HG03280 (cell line): ENCODE data around the gene TADA1.
A peak's percentile ranks its signal among the peaks of the same experiment; 100 is the strongest.
"Not testable (repeated sequence)": the region's sequence is repeated elsewhere in the genome, so short reads cannot be mapped to it uniquely, and the experiment has no call there.

Experiments used
- ATAC-seq: cut with Tn5 transposase; IDR thresholded peaks from one replicate; pipeline ENCODE4 v1.9.1; 2021; ENCODE audit warnings: mild to moderate bottlenecking, moderate library complexity; ENCODE audit not compliant: unreplicated experiment

Gene TADA1

DNA sequence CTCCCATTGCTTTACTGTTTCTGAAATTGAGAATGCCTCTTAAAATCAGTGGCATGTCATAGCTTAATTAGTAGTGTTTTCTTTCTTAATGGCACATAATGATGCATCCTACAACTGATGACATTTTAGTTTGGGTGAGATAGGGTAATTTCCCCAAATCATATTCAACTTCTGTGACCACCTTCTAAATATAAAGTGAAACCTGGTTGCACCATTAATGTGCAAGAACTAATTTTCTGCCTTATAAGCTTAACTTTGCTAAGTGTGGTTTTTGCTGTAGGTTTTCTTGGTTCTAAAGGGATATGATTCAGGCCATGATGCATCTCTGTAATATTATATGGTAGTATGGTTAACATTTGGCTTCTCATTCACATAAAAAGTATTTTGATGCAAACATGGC lies 27.9 kb downstream of the TADA1 start:
- no peak for ATAC-seq

DNA sequence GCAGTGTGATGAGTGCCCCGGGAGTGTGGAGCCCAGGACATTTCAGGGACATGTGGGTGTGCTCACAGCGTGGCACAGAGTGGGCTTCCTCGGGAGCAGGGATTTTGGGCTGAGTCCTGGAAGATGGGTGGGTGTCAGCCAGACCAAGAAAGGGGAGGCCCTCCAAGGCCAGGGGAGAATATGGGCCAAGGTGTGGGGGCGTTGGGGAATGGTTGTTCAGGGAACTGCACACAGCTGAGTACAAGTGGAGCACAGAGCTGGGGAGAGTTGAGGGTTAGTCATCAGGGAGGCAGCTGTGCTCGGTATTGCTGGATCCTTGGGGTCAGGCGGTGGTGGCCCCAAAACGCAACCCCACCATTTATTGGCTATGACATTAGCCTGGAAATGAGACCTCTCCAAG lies 31.3 kb downstream of the TADA1 start:
- ATAC-seq, result no peak

DNA sequence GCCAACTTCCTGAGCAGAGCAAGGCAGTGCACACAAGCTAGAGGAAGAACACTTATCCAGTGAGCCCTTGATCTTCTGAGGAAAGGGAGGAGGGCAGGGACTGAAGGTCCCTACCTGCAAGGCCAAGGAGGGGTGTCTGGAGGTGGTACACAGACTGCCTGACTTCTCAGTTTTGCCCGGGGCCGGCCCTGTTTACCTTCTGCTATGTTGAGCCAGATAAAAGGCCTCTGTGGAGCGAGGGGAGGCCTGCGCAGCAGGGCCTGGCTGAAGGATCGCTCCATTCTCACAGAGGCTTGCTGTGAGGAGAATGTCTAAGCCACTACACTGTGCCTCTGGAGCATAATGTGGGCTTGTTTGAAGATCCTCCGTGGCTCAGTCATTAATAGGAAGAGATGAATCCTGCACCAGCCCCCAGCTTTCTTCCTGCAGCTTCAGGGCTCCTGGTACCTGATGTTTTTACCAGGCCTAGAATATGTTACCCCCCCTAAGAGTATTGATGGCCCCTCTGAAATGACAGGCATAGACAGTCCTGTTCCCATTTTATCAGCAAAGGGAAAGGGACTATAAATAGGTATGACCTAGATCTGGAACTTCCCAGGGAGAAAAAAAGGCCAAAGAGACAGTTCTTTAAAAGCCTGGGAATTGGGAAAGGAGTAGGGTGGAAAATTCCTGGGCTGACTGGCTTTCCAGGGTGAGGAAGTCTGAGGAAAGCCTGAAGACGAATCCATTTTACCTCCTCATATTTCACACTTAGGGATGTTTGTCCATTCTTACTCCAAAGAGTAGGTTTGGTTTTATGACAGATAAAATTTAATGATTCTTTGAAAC lies 32.1 kb downstream of the TADA1 start:
- no peak for ATAC-seq

DNA sequence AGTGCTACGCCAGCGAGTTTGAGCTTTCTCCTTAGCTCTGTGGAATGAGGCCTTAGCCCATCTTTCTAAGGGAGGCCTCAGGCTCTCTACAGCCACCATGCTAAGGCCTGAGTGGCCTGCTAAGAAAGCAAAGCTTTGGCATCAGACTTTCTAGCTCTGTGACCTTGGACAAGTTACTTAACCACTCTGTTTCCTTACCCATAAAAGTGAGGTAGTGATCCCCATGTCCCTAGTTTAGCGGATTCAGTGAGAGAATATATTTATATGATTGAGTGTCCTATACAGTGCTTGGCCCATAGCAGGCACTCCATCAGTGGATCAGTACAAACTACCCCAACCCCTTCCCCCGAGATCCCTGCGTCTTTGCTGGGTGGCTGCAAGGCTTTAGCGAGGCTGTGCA lies 32.7 kb downstream of the TADA1 start:
- ATAC-seq, result no peak

DNA sequence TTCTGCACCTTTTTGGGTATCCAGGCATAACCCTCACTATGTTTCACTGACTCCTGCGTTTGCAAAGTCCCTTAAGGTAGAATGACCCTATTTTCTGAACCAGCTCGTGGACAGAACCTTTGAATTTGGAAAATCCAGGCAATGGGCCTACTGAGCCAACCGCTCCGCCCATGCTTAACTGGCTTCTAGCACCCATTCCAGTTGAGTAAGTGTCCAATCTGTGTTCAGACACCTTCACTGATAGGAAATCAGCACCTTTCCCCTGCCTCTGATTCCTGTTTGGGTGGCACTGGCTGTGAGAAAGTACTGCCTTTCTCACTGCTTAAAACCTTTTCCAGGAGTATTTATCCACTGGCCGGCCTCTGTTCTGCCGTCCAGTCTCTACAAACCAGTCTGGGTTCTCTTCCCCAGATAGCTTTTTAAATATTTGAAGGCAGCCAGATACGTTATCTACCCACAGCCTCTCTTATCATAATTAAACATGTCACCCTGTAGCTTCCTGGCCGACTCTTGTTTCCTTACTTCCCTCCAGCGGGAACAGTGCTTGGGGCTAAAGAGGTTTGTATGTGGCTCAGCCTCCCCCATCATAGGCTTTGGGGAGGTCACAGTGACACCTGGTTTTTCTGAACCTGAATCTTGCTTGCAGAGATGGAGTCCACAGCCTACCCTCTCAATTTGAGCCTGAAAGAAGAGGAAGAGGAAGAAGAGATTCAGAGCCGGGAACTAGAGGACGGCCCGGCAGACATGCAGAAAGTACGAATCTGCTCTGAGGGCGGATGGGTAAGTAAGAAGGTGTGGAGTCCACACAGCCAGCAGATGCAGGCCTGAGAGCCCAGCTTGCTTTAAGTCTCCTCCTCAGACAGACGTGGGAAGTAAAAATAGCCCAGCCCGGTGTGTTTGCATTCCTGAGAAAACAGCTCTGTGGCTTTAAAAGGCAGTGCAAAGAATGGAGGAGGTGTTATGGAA lies 35.5 kb downstream of the TADA1 start:
- ATAC-seq, result no peak

DNA sequence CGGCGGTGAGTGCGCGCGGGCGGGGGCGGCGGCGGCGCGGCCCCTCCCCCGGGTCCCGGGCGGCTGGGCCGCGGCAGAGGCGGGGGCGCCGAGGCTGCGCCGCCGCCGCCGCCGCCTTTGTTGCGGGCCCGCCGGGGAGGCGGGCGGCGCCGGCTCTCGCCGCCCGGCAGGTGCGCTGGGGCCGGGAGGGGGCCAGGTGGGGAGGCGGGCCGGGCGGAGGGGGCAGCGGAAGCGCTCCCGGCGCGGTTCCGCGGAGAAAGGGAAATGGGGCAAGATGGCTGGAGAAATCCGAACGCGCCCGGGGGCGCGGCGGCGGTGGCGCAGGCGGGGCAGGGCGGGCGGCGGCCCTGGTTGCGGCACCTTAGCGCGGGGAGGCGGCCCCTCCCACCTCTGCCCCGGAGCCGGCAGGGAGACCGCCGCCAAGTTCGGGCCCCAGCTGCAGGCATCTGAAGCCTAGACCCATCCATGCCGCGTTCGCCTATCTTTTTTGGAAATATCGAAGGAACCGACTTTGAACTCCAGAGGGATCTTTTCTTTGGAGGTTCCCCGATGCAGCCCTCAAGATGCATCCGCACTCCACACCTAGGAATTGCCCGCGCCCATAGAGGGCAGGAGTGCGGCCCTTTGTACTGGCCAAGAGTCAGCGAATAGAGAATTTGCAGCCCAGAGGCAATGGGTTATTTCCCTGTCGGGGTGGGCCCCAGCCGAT lies 36.3 kb downstream of the TADA1 start:
- ATAC-seq, result peak; percentile 44

DNA sequence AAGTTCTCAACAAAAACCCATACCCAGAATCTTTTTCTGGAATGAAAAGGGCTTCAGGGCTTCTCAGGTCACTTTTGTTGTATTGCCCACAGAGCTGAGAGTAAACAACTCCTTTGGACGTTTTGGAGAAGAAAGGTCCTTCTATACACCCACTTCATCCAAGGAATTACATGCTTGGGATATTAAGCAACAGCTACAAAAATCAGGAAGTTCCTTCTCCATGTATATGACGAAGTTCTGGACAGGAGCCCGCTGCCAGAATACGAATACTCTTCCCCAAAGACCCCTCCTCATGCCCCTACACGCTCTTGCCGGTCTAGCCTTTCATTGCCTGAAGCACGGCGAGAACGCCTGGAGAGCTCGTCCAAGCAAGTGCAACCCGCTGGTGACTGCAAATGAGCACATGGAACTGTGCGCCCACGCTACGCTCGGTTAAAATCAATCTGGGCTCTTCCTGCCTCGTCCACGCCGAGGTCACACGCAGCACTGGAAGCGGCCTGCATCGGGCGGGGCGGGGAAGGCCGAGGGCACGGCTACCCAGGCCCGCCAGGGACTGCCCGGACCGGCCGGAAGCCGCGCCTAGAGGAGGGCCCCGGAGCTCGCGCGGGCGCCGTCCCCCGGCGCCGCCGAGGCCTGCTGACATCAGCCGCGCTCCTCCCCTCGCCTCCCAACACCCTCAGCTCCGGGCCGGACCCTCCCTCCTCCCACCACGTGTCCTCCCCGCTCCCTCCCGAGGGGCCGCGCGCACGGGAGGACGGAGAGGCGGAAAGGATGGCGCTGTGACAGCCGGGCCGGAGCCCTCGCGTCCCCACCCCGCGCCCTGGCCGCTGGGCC lies 37.1 kb downstream of the TADA1 start, which contains the start of gene POGK:
Gene POGK, plus strand, starts transcription at position 710 of the 834 bp plus-strand sequence. CDS start 1,482 bp downstream, outside the sequence.
- ATAC-seq, result peak; percentile 94

DNA sequence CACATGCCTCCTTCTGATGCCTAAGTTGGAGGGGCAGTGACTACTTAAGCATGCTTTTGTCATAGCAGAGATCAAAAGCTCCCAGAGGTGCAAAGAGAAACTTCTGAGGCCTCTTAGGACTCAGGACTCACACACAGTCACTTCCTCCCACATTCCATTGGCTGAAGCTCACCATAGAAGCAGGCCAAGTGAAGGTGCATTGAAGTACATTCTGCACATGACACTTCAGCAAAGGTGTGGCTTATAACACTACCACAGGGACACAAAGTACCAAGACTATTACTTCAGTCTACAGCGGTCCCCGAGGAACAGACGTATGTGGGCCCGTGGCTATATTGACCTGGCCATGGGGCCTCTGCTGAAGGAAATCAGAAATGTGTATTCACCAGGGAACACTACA lies 39.3 kb downstream of the TADA1 start:
- ATAC-seq, result no peak

DNA sequence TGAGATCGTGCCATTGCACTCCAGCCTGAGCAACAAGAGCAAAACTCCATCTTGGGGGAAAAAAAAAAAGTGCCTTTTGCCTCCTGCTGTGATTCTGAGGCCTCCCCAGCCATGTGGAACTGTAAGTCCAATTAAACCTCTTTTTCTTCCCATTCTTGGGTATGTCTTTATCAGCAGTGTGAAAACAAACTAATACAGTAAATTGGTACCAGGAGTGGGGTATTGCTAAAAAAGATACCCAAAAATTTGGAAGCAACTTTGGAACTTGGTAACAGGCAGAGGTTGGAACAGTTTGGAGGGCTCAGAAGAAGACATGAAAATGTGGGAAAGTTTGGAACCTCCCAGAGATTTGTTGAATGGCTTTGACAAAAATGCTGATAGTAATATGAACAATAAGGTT lies 46.3 kb downstream of the TADA1 start:
- ATAC-seq, result not testable (repeated sequence)

DNA sequence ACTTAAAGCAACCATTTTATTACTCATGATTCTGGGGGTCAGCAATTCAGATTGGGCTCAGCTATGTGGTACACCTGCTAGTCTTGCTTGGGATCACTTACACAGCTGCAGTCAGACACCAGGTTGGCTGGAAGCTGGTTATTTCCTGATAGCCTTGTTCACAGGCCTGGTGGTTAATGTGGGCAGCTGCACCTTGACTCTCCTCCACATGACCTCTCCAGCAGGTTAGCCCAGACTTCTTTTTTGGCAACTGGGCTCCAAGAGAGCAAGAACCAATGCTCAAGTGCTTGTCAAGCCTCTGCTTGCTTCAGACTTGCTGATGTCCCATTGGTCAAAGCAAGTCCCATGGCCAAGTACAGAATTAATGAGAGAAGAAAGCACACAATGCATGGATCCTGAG lies 48.6 kb downstream of the TADA1 start:
- ATAC-seq, result no peak

DNA sequence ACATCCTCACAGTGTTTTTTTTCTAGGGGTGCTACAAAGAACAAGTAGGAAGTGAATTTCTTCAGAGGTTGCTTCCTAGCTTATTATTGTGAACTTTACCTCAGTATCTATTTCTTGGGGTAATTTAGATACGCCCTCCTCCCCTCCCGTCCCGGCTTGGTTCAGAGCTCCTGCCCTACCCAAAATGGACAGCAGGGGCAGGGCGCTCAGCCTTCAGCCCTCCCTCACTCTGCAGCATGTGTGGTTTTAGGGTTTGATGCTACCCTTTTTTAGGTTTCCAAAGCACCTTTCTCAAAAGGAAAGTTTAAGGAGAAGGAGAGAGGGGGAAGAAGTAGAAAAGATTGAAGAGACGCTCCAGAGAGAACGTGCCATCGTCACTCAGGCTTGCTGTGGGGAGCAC lies 53.7 kb downstream of the TADA1 start:
- peak; percentile 55 for ATAC-seq

DNA sequence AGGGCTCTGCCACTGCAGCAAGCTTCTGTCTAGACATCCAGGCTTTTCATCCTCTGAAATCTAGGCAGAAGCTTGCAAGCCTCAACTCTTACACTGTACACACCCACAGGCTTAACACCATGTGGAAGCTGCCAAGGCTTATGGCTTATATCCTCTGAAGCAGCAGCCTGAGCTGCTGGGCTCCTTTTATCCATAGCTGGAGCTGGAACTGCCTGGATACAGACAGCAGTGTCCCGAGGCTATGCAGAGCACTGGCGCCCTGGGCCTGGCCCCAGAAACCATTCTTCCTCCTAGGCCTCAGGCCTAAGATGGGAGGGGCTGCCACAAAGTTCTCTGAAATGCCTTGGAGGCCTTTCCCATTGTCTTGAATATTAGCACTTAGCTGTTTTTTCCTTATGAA lies 56.1 kb downstream of the TADA1 start:
- no peak for ATAC-seq

DNA sequence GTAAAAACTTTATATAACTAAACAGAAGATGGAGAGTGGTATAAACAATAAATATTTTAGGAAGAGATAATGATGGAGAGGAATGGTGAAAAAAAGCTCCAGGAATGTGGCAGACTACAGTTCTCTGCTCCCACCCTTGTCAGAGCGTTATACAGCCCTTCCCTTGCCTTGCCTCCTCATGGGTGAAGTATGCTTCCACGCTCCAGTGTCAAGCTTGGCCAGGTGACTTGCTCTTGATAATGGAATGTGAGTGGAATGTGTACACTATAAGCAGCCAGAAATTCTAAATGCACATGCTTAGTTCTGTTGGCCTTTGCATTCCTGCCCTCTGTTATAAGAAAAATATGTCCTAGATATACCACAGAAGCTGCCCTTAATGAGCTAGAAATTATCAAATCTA lies 61.5 kb downstream of the TADA1 start:
- no peak for ATAC-seq

DNA sequence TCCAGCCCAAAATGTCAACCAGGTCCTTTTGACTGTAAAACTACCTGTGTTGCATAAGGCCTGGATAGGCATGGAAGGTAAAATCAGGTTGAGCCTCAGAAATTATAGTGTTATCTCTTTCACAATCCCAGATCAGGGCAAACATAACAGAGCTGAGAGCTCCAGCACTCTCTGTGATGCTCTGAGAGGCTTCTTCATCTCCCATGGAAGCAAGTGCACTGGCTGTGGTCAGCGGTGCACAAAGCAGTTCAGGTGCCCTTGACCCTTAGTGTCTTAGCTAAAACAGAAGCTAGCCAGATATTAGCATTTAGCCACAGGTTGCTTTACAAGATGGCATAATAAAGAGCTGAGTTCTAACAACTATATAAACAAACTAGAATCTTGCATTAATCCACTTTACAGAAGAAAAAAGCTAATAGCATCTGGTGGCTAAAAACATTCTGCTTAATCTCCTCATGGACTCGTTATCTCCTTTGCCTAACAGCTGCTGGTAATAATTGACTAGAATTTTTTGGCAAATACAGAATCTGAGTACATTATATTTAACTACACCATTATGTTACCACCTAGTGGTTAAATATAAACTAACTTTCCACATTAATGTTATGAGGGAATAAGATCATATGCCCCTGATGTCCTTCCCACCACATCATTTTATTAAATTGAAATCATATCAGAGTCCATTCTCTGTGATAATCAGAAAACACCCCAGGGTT lies 62.4 kb downstream of the TADA1 start:
- no peak for ATAC-seq

DNA sequence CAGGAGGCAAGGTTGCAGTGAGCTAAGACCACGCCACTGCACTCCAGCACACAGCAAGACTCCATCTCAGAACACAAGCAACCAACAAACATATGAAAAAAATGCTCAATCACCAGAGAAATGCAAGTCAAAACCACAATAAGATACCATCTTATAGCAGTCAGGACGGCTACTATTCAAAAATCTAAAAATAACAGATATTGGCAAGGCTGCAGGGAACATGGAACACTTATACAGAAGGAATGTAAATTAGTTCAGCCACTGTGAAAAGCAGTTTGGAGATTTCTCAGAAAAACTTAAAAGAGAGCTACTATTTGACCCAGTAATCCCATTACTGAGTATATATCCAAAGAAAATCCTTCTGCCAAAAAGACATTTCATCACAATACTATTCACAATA lies 64.4 kb downstream of the TADA1 start:
- ATAC-seq, result no peak

DNA sequence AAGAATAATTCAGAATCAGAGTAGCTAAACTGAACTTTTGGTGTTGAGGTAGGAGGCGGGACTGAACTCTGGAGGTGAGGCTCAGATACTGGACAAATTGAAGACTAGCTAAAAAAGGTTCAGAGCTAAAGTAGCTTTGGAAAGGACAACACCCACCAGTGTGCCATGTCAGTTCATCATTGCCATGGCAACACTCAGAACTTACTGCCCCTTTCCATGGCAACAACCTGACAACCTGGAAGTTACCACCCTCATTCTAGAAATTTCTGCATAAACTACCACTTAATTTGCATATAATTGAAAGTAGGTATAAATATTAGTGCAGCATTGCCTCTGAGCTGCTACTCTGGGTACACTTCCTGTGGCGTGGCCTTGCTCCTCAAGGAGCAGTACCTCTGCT lies 67.1 kb downstream of the TADA1 start:
- no peak for ATAC-seq
